ENCODE measurements around the gene KIF26B.

- no peak for TF ChIP-seq CTCF (IDR thresholded peaks at IDR 0.05; ENCODE audit: low read length)
- no peak for TF ChIP-seq EZH2 (IDR thresholded peaks at IDR 0.05; ENCODE audit: borderline replicate concordance, low read length)
Measured at GRCh38 chr1:245336149-245336983, 181.6 kb downstream of the KIF26B start.
